Neural progenitor cell (in vitro differentiated cells): ENCODE results near the gene HNRNPH2.

Experiments used
- CTCF ChIP-seq: fragments of 200-600 bp; sonication (generic); IDR thresholded peaks from 2 replicates; pipeline ENCODE4 v1.5.1; 2017; ENCODE audit warnings: antibody characterized with exemption, mild to moderate bottlenecking
- EZH2 ChIP-seq: fragments of 200-600 bp; sonication (generic); IDR thresholded peaks from 2 replicates; pipeline ENCODE4 v1.6.1; 2017; ENCODE audit warnings: antibody characterized with exemption, mild to moderate bottlenecking, moderate library complexity
- EZH2phosphoT487 ChIP-seq: fragments of 200-600 bp; sonication (generic); IDR thresholded peaks from 2 replicates; pipeline ENCODE4 v1.6.1; 2017; ENCODE audit warnings: antibody characterized with exemption

GRCh38 chrX:101399825-101400224 is 8.2 kb upstream of the HNRNPH2 start:
- TF ChIP-seq EZH2, result no peak
- no peak for TF ChIP-seq CTCF
- no peak for TF ChIP-seq EZH2phosphoT487
